Parietal lobe (tissue), 1 donor: ENCODE results near the gene FGF10. TPM values are rescaled to one million over a fixed set of nuclear protein-coding genes. Genes with fewer than 3 reads are reported as not detected.

ENCODE experiments used
- total RNA-seq: library from RNA; depleted of rRNA; stranded (reverse); fragments of >200 nt; gene quantifications from one replicate; pipeline ENCODE4 v1.2.3, GENCODE V29; 2014

The FGF10 gene
- total RNA-seq: 1.3 TPM

DNA sequence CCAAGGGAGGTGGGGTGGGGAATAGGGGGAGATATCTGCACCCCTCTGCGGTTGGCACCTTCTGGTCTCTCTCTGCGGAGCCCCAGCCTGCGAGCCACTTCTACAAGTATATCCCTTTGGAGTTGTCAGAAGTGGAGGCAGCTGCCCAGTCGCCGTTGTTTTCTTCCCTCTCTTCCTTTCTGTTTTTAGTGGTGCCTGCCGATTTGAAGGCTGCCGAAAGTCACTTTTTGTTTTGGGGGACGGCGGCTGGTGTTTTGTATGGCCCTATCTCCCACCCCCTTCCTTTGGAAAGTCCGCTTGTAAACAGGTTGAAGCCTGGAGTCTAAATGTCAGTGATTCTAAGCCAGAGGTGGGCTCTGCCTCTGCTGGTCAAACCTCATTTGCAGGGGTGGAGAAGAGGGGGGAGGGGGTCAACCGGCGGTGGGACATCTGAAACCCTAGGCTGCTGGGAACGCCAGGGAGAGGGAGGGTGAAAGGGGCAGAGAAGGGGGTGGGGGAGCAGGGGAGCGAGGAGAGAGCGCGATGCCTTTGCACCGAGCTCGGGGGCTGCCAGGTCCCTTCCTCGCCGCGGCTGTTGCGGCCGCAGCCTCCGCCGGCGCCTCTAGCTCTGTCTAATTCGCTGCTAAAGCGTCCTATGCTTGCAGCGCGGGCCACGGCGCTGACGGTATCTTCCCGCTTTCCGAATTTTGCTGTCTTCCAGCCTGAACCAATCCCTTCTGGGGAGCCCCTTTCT lies at the start of gene FGF10:
Gene FGF10, minus strand, starts transcription at position 331 of the 733 bp plus-strand sequence. CDS start 738 bp downstream, outside the sequence.

